Activated T-cell treated with anti-CD3 and anti-CD28 coated beads, Interleukin-2, amount 50 U/mL, for 48 hours (primary cell): Measurements from ENCODE around the gene OSCP1.

ENCODE experiments used
- DNase-seq, 2 experiments: peaks; one replicate each; pipeline ENCODE4 v3.0.0-alpha.2; 2020

Gene OSCP1

DNA sequence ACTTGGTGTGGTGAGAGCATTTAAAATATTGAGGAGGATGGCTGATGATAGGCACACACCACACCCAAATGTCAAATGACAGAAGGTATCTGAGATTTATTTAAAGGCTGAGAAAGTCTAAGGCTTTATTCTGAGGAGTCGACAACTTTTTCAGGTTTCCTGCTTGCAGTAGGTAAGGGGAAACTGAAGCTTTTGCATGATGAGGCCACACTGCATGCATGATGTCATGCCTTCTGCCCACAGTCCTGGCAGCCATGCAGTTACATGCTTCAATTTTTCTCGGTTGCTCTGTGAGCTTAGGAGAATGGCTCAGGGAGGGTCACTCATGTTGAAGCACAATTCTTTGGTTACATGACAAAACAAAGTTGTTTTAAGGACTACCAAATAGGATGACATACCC lies 7.0 kb downstream of the OSCP1 start:
- DNase-seq: no peak

DNA sequence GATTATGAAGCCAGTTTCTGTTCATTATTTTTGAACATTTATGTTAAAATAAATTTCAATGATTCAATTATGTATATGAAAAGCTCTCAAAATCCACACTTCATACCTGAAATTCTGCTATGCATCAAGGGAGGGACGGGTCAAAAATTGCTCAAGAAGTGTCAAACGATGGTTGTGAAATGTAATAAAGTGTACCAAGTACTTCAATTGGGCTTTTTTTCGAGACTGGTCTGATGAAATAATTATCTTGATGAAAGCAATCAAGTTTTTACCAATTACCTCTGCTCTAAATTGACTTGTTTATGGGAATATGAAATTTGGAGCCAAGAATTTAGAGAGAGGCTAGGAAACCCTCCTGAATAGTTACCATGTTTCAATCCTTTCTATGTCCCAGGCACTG lies 7.9 kb downstream of the OSCP1 start:
- no peak for DNase-seq

DNA sequence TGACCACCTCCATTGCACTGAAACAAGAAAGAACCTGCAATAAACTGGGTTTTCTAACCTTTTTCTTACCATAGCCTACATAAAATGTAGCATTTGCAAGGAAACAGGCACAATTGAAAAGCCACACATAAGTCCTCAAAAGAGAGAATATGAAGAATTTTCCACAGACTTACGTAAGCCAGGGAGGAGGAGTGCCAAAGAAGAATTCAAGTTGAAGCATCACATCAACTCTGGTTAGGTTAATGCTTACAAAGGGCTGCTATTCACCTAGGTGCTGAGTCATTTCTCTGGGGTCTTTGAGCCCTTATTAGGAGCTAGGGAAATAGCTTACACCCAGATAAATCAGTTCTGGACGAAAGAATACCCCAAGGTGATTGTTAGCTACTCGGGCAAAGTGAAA lies 9.6 kb downstream of the OSCP1 start:
- no peak for DNase-seq

DNA sequence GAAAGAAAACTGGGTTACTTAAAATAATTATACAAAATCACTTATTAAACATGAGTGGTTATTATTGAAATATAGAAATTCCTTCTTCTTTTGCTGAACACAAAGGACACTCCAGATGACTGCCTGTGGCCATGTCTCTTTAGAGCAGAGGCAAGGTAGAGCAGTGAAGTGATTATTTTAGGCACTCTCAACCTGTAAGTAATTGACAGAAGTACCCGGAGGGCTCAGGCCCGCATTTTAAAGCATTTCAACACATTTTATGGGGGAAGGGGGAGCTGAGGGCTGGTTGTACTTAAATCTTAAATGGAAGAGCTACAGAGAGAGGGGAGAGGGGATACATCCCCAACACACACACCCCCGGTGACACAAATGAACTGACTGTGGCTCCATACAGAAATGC lies 10.2 kb downstream of the OSCP1 start:
- DNase-seq: no peak

DNA sequence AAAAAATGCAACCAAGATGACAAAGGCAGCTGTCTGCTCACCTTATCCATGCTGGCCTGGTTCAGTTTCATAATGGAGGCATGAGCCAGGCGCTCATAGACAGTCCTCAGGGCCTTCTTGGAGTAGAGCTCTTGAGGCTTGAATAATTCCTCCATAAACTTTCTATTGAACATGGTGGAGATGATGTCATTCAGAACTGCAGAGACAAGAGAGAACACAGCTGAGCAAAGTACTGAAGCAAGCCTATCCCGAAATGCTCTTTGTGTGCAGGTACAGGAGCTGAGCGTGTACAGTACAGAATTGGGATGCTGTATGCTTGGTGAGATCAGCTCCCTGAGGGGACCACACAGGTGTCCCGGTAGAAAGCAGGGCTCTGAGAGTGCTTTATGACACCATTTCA lies 11.5 kb downstream of the OSCP1 start:
- no peak for DNase-seq

DNA sequence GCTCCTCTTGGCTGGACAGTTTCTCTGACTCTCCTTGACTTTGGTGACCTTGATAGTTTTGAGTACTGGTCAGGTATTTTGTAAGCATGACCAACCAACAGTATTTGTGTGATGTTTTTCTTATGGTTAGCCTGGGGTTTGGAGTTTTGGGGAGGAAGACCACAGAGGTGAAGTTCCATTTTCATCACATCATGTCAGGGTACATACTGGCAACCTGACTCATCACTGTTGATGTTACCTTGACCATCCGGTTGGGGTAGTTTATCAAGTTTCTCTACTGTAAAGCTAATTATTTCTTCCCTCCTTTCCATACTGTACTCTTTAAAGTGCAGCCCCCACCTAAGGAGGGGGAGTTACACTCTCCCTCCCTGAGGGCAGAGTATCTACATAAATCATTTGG lies 13.4 kb downstream of the OSCP1 start:
- DNase-seq: no peak

DNA sequence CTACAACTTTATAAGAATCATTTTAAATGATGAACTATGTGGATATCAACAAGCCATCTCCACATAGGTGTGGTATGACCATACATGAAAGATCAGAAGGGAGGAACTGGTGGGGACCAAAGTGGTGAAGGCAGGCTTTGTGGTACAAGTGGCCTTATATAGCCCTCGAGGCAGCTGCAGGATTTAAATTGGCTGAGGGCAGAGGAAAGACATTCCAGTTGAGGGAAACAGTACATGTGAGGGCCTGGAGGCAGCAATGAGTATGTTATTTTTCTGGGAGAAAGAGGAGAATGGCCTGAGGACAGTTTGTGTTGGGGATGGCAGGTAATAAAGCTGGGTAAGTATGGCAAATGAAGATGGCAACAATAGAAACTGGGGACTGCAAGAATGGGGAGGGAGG lies 17.1 kb downstream of the OSCP1 start:
- DNase-seq: no peak

DNA sequence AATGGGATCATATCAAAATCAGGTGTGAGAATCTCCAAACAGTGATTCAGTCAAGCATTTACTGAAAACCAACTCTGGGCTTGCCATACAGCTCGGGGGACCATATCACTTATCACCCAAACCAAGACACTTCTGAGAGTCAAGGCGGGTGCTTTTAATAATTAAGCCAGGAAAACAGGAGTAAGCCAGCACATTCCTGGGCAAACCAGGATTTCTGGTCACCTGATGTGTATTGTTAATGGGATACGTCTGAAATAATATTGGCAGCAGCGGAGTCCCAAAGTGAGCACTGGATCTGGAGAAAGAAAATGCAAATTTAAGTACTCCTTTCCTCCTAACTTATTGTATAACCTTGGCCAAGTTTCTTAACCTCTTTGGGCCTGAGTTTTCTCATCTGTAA lies 17.6 kb downstream of the OSCP1 start:
- DNase-seq: no peak

DNA sequence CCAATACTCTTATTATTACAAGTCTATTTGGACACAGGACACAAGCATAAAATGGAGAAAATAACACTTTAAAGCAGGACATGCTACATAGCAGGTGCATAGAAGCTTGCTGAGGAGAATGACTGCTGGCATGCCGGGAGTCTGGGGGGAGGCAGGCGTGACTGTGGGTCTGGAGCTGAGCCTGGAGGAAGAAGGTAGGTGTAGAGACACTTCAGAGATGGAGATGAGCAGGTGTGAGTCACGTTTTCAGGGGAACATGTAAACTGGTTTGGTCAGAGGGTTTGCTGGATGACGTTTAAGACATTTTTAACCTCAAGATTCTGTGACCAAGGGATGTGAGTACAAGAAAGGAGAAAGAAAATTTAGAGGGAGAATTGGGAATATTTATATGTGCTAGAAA lies 24.5 kb downstream of the OSCP1 start:
- DNase-seq: peak in 1 of 2 experiments; percentile 31

DNA sequence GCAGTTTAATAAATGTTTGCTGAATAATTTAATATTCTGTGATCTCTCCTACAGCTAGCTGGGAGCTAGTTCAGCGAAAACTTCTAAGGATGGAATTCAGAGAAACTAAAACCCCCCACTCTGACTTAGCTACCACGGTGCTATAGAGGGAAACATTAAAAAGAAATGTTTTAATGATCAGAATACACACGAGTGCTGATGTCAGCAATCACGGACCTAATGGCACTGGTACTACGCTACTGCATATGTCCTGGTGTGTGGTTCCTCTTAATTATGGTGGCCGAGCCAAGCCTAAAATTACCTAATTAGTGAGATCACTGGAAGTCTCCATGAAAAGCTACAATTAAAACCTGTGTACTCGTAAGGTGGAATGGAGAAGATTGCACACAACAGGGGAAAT lies 28.6 kb downstream of the OSCP1 start:
- DNase-seq: no peak

DNA sequence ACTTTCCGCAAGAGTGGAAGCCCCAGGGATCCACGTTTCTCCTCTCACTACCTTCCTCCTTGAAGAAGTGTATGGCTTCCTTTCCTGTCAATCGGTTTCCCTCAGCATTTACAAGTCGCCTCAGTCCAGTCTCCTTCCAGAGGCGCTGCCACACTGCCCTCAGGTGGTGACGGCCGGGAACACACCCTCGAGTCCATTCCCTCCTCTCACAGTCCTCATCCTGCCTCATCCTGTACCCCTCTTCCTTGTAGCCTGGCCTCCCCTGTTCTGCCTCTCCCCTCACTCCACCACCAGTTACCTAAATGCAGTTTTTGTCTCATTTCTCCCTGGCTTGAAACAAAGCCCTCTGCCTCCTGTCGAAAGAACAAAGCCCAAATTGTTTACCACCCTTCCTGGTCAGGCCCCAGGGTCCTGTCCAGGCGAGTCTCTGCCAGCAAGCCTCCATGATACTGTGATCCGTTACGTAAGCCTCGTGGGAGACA lies 29.4 kb downstream of the OSCP1 start:
- peak; percentile 97 to 98 for DNase-seq

DNA sequence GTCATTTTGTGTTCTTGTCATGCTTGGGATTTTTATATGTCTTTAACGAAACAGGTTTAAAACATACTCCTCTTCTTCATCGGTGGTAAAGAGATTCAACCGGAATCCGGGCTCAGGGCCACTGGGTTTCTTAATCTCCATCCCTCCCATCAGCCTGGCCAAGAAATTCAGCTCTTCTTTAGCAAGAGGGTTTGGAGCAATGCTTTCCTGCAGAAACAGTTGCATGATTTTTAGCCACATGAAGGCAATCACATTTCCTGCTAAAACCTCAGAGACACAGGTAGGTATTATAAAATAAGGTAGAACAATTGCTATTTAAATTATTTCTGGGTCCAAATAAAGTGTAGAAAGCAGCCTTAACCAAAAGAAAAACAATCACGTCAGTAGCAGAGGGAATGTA lies 29.8 kb downstream of the OSCP1 start:
- no peak for DNase-seq

DNA sequence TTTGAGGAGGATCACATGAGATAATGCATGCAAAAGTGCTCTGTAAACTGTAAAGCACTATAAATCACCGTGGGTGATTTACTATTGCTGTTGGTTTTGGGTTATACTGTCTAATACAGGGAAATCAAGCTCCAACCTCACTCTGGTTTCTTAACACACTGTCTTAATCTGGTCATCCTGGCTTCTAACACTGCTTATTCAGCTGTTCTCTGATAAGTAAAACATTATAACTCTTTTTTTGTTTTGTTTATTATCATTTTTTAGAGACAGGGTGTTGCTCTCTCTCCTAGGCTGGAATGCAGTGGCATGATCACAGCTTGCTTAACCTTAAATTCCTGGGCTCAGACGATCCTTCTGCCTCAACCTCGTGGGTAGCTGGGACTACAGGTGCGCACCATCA lies 30.7 kb downstream of the OSCP1 start:
- no peak for DNase-seq

DNA sequence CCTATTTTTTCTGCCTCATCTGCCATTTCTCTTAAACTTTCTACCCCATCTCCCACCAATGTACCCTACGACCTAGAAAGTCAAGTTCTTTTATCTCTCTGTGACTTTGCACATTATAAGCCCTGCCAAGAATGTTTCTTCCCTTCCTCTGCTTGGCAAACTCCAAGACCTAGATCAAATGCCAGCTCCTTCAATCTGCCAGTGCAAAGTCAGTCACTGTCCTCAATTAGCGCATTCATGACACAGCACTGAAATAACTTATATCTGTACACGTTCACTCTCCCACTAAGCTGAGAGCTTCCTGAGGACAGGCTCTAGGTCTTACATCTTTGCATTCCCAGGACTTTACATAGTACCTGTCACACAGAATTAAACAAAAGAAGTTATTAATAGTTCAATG lies 31.1 kb downstream of the OSCP1 start:
- DNase-seq: no peak

DNA sequence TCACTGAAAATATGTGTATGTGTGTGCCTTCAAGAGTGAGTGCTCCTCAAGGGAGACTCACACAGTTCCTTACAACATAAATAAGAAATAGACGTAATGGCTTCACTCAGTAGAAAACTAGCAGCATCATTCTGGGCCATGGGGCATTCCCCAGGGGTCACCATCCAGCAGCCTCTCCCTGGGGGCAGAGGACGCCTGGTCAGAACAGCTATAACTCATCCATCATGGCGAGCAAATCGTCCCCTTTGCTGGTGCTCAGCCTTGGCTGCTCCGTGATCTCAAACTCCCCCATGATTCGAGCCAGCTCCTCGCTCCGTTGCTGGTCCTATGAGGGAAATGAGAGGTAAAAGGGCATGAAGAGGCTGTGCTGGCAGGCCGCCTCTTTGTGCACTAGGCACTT lies 32.3 kb downstream of the OSCP1 start:
- no peak for DNase-seq

DNA sequence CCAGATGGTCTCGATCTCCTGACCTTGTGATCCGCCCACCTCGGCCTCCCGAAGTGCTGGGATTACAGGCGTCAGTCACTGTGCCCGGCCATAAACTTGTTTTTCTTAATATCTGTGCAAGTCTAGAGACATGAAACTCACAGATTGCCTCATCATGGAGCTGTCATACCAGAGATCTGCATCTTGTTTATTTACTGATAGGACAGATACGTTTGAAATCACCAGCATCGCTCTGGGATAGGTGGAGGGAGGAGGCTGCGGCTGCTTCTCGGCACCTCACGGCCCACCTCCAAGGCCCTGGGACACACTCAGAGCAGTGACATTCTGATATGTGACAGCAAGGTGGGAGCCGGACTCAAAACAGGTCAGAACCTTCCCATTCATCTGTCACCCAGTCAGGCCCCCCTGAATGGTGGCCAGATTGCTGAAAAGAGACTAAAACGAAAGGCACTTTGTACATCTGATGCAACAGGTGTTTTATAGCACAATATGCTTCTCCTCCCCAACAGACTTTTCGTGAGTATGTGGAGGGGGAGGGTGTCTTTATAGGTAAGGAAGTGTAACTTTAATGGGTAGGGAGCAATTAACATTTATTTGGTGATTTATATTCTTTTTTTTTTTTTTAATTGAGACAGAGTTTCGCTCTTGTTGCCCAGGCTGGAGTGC lies 34.5 kb downstream of the OSCP1 start:
- no peak for DNase-seq

DNA sequence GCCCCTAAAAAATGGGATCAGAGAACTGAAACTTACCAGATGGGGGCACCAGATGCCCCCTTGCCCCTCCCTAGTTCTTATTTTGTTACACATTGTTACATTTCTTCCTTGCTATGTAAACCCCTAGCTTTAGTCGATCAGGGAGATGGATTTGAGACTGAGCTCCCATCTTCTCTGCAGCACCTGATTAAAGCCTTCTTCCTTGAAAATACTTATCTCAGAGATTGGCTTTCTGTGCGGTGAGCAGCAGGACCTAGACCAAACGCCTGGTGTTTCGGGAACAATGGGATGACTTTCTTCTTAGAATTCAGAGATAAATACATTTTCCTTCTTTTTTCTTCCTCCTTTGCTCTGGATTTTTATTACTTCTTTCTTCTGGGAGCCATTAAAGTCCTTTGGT lies 35.9 kb downstream of the OSCP1 start:
- DNase-seq: no peak

DNA sequence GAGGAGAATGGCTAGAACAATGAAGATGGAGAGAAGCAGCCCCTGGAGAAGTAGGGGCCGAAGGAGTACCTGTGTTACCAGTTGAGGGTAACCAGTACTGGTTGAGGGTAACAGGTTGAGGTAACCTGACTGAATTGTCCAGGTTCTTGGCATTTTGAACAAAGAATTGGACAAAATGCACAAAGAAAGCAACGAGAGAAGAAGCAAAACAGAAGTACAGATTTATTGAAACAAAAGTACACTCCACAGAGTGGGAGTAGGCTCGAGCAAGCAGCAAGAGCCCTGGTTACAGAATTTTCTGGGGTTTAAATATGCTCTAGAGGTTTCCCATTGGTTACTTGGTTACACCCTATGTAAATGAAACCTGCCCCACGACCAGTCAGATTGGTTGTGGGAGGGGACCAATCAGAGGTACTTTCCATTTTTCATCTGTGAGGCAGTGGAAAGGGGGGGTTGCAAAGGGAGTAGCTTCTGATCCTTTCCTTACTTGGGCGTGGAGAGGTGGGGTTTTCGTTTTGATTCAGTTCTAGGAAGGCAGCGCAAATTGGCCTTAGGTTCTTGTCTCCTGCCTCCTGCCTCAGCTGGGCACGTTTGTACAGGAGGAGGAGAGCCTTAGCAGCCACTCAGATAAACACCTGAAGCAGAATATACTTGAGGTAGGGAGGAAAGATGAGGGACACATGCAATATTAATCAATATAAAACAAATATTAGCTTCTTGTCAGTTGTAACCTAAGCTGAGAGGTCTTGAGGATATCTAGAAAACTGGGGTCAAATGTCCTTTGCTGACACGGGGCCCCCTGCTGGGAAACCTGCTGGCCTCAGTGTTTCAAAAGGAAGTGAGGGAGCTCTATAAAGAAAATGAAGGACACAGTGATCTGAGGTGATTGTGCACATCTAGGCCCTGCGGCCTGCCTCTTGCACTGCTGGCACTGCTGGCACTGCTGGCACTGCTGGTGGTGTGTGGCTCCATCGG lies 38.3 kb downstream of the OSCP1 start:
- peak; percentile 52 to 62 for DNase-seq

DNA sequence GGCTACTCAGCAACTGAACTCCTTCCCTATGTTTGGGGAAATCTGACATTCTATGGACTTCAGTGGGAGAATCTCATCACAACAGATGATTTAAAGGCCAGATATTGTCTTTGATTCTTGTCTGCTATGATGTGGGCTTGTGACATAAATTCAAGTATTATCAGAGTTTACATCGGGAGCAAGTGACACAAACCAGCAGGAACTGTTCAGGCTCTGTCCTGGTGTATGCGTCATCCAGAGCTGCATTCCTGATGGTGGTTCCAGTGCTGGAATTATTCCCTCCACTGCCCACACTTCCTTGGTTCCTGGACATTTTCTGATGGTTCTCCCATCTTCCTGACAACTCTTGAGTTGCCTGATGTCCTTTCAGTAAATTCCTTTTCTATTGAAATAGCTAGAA lies 41.8 kb downstream of the OSCP1 start:
- DNase-seq: no peak

DNA sequence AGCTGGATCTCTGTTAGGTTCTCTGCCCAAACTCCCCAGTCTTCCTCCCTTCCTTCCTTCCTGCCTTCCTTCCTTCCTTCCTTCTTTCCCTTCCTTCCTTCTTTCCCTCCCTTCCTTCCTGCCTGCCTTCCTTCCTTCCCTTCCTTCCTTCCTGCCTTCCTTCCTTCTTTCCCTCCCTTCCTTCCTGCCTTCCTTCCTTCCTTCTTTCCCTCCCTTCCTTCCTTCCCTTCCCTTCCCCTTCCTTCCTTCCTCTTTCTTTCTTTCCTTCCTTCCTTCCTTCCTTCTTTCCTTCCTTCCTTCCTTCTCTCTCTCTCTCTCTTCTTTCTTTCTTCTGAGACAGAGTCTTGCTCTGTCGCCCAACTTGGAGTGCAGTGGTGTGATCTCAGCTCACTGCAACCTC lies 43.8 kb downstream of the OSCP1 start:
- DNase-seq: no peak

DNA sequence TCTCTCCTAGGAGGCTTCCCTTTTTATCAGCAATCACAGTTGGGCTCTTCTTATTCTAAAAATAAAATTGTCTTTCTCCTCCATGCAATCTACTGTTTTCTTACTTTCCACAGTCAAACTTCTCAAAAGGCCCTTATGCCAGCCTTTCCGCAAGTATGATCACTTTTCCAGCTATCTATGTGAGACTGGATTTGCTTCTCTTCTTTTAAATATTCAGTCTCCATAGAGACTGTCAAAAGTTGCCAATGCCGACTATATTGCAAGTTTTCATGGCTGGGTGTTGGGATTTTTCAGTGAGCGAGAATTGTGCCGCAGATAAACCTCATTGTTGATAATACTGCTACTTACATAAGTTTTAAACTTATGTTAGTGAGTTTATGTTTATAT lies 47.8 kb downstream of the OSCP1 start:
- DNase-seq: no peak

DNA sequence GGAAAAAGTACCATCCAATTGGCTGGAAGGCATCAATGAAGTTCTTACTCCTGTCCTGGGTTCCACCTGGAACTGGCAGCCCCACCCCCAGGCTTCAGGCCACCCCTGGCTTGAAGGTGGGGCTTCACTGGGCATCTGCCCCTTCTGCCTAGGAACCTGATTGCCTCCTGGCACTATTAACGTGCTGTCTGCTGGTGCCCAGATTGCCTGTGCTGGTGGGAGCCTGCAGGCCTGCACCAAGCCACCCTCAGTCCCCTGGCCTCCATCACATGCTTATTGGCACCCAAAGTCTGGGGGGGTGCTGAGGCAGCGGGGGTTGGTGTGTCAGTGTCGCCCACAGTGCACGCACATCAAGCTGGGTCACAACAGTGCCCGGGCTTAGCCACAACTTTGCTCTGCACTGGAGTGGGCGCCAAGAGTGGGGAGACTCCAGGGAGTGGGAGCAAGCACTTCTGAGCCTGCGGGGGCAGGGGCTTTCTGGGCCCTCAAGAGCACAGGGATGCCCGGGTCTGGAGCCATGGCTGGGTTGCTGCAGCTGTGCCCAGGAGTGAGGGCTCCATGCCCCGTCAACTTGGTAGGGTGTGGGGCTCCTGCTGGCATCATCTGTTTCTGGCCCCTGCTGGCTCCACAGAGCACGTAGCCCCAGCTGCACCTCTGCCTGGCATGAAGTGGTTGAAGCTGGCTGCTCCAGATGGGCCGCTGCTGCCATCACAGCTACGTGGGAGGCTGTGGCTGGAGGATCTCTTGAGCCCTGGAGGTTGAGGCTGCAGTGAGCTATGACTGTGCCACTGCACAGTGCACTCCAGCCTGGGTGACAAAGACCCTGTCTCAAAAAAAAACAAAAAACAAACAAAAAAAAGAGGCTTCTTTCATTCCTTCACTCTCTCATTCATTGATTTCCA lies 48.4 kb downstream of the OSCP1 start:
- no peak for DNase-seq
